Skeletal muscle cell (primary cell): ENCODE results near the gene LONRF3.
"Not testable (repeated sequence)": the region's sequence is repeated elsewhere in the genome, so short reads cannot be mapped to it uniquely, and the experiment has no call there.

Source experiments
- DNase-seq: peaks from one replicate; pipeline ENCODE4 v3.0.0-alpha.2; 2010; ENCODE audit warnings: low read depth
- H3K4me3 ChIP-seq: 2 replicates; pipeline ENCODE4 v1.5.1; 2011; ENCODE audit warnings: low read depth, mild to moderate bottlenecking, control low read depth, low read length, moderate library complexity

Gene LONRF3

GRCh38 chrX:118978451-118978850, 4.0 kb downstream of the LONRF3 start:
- no peak overlapping the region for H3K4me3 ChIP-seq
- no peak for DNase-seq

DNA sequence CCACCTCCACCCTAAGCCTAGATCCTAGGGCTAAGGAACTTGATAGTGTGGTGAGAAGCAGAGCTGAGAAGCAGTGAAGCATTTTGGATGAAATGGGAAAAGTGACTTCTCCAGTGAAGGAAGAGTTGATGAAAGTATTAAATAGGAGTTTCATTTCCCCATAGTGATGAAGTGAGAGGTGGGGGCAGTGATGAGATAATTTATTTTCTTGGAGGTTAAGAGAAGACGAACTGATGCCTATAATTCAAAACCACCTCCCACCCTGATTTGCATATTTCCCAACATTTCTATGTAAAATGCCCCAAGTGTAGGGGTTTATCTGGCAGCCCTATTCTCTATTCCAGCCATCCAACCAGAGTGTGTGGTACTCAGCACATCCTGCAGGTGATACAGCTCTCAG, 6.3 kb downstream of the LONRF3 start:
- DNase-seq = no peak
- H3K4me3 ChIP-seq = no peak overlapping the region

GRCh38 chrX:118983513-118983912, 9.1 kb downstream of the LONRF3 start:
- H3K4me3 ChIP-seq = no peak overlapping the region

GRCh38 chrX:118988911-118989310, 14.5 kb downstream of the LONRF3 start:
- H3K4me3 ChIP-seq = no peak overlapping the region
- no peak for DNase-seq

More at GRCh38 chrX:118983513-118983912, 9.1 kb downstream of the LONRF3 start:
- no peak for DNase-seq

DNA sequence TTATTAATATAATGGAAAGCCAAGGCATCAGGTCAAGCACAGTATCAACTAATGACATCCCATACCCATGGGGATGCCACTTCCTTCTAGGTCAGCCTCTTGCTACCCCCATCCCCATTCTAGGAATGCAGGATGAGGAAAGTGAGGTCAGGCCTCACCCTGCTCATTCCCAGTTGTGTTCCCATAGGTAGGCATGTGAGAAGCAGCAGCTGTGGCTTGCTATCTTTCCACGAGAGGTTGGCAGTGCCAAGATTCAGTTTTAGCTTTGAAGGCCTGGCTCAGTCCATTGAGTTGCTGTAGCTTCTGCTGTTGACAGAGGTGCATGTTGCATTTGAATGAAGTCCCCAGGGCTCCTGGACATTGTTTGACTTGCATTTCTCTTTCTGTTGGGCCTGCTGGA, 15.5 kb downstream of the LONRF3 start:
- no peak overlapping the region for H3K4me3 ChIP-seq
- no peak for DNase-seq

GRCh38 chrX:118990512-118991227, 16.3 kb downstream of the LONRF3 start:
- no peak for DNase-seq
- no peak overlapping the region for H3K4me3 ChIP-seq

GRCh38 chrX:118992441-118993121, 18.2 kb downstream of the LONRF3 start:
- DNase-seq, H3K4me3 ChIP-seq: not testable (repeated sequence)

- H3K4me3 ChIP-seq = no peak overlapping the region
- DNase-seq = no peak
Observed at GRCh38 chrX:119003462-119003861, 29.0 kb downstream of the LONRF3 start.

DNA sequence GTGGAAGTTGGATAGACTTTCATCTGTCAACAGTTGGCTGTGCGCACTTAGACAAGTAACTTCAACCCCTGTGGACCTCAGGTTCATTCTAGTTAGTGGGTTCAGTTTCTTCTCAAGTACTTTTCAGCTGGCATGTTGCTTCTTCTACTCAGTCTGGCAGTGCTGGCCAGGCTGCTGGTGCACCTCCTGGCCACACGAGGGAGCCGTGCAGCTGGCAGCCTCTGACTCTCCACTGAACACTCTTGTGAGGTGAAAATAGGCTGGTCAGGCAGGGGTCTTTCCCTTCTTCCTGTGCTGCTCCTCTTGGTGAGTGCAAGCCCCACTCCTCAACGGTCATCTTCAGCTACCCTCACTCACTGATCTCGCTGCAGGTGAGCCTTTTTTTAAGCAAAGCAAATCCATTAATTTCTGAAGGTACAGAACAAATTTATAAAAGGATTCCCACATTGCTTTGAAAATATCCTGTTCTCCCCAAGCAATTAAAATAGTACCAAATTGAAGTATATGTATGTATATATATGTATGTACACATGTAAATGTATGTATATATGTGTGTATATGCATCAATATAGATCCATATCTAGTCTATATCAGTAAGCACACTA, 30.6 kb downstream of the LONRF3 start:
- no peak overlapping the region for H3K4me3 ChIP-seq
- no peak for DNase-seq

- no peak overlapping the region for H3K4me3 ChIP-seq
- no peak for DNase-seq
Observed at GRCh38 chrX:119007189-119007770, 32.9 kb downstream of the LONRF3 start.

- no peak for DNase-seq
- H3K4me3 ChIP-seq = no peak overlapping the region
Observed at GRCh38 chrX:119008110-119008744, 33.8 kb downstream of the LONRF3 start.

DNA sequence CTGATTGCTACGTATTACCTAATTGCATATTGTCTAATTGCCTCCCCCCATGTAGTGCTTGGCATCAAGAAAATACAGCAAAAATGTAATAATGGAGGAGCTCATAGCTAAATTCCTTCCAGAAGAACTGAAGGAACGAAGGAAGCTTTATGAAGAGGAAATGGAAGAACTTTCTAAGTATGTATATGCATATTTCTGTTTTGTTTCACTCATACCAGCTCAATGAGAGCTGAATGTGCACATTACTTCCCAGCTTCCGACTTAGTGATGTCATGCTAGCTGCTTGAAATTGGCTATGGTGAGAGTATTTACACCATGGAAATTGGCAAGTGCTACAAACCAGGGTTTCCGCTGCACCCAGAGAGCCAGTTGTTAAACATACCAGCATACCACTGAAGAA, 34.7 kb downstream of the LONRF3 start:
- DNase-seq = no peak
- H3K4me3 ChIP-seq = no peak overlapping the region

DNA sequence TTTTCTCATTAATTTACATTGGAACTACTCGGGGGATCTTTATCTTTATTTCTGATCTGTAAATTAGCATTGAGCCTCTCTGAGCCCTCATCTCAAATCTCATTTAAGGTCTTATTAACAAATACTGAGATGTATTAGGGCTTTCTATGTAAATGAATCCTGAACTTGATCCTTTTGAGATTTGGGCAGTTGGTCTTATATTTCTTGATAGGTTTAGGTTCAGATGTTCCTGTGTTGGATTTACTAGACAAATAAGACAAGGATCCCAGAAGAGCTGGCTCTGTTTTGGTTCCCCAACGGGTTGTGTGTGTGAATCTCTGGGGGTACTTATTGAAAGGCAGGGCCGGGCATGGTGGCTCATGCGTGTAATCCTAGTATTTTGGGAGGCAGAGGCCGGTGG, 36.1 kb downstream of the LONRF3 start:
- no peak for DNase-seq
- H3K4me3 ChIP-seq = no peak overlapping the region

GRCh38 chrX:119013164-119013563, 38.7 kb downstream of the LONRF3 start:
- no peak for DNase-seq
- H3K4me3 ChIP-seq = no peak overlapping the region

GRCh38 chrX:119015407-119016237, 41.2 kb downstream of the LONRF3 start:
- no peak overlapping the region for H3K4me3 ChIP-seq
- DNase-seq = peak; percentile 63

- DNase-seq = no peak
- no peak overlapping the region for H3K4me3 ChIP-seq
Observed at GRCh38 chrX:119017077-119017476, 42.7 kb downstream of the LONRF3 start.

- DNase-seq = no peak
- H3K4me3 ChIP-seq = no peak overlapping the region
Observed at GRCh38 chrX:119025900-119026299, 51.5 kb downstream of the LONRF3 start.

DNA sequence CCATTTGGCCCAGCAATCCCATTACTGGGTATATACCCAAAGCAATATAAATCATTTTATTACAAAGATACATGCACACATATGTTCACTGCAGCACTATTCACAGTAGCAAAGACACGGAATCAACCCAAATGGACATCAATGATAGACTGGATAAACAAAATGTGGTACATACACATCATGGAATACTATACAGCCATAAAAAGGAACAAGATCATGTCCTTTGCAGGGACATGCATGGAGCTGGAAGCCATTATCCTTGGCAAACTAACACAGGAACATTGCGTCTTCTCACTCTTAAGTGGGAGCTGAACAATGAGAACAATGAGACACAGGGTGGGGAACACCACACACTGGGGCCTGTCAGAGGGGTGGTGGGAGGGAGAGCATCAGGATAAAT, 51.9 kb downstream of the LONRF3 start:
- not testable (repeated sequence) for H3K4me3 ChIP-seq, DNase-seq
